Measurements from ENCODE around the gene PDK1.

GRCh38 chr2:172600557-172601008, 44.7 kb downstream of the PDK1 start:
- TF ChIP-seq CTCF (IDR thresholded peaks at IDR 0.05) (no peak), POLR2AphosphoS5 (IDR thresholded peaks at IDR 0.05) (no peak), EP300 (IDR thresholded peaks at IDR 0.05; ENCODE audit: low read depth) (no peak)

Data from transverse colon (tissue), 4 donors.